Measurements from ENCODE around the gene COX20. TPM values are rescaled to one million over a fixed set of nuclear protein-coding genes. Genes with fewer than 3 reads are reported as not detected.

The COX20 gene
- total and polyA plus RNA-seq, 2 of the 13 experiments (the other 11 are each of a cell fraction or from before 2014, with no cell fraction given) = 34.4 to 95.8 TPM

GRCh38 chr1:244801246-244801645 is 34.2 kb upstream of the COX20 start (continued):
- TF ChIP-seq KIAA2018 (CRISPR knock-in tag; IDR thresholded peaks at IDR 0.05; ENCODE audit: borderline replicate concordance) (no peak), SRSF4 (IDR thresholded peaks at IDR 0.05; ENCODE audit: low read depth, low read length, poor library complexity, severe bottlenecking) (no peak), ZNF761 (CRISPR knock-in tag; conservative IDR thresholded peaks at IDR 0.05) (no peak), ZFP90 (CRISPR knock-in tag; IDR thresholded peaks at IDR 0.05; ENCODE audit: borderline replicate concordance) (no peak), ZNF780A (CRISPR knock-in tag; IDR thresholded peaks at IDR 0.05) (no peak), MED1 (CRISPR knock-in tag; IDR thresholded peaks at IDR 0.05) (peak; percentile 39; the same call in 1 of the 2 replicates), MAFF (IDR thresholded peaks at IDR 0.05; ENCODE audit: low read depth, low read length) (no peak), HES4 (CRISPR knock-in tag; IDR thresholded peaks at IDR 0.05; ENCODE audit: borderline replicate concordance) (no peak), DNMT1 (CRISPR knock-in tag; IDR thresholded peaks at IDR 0.05) (no peak), NONO (IDR thresholded peaks at IDR 0.05) (no peak), NONO (CRISPR knock-in tag; conservative IDR thresholded peaks at IDR 0.05) (no peak), MIXL1 (CRISPR knock-in tag; IDR thresholded peaks at IDR 0.05) (peak; percentile 55; the same call in 1 of the 2 replicates), STAG1 (CRISPR knock-in tag; IDR thresholded peaks at IDR 0.05) (peak; percentile 87)
- TF ChIP-seq, protein P1, sequence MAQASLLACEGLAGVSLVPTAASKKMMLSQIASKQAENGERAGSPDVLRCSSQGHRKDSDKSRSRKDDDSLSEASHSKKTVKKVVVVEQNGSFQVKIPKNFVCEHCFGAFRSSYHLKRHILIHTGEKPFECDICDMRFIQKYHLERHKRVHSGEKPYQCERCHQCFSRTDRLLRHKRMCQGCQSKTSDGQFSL (CRISPR knock-in tag; IDR thresholded peaks at IDR 0.05) = no peak
- TF ChIP-seq, protein P2, sequence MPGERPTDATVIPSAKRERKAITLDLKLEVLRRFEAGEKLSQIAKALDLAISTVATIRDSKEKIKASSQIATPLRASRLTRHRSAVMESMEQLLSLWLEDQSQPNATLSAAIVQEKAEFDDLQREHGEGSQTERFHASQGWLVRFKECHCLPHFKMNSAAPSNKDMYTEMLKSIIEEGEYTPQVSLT (CRISPR knock-in tag; IDR thresholded peaks at IDR 0.05; ENCODE audit: borderline replicate concordance, low read depth) = no peak
- TF ChIP-seq, protein P3, sequence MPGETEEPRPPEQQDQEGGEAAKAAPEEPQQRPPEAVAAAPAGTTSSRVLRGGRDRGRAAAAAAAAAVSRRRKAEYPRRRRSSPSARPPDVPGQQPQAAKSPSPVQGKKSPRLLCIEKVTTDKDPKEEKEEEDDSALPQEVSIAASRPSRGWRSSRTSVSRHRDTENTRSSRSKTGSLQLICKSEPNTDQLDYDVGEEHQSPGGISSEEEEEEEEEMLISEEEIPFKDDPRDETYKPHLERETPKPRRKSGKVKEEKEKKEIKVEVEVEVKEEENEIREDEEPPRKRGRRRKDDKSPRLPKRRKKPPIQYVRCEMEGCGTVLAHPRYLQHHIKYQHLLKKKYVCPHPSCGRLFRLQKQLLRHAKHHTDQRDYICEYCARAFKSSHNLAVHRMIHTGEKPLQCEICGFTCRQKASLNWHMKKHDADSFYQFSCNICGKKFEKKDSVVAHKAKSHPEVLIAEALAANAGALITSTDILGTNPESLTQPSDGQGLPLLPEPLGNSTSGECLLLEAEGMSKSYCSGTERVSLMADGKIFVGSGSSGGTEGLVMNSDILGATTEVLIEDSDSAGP (CRISPR knock-in tag; IDR thresholded peaks at IDR 0.05; ENCODE audit: borderline replicate concordance) = no peak
- TF ChIP-seq, protein P4, sequence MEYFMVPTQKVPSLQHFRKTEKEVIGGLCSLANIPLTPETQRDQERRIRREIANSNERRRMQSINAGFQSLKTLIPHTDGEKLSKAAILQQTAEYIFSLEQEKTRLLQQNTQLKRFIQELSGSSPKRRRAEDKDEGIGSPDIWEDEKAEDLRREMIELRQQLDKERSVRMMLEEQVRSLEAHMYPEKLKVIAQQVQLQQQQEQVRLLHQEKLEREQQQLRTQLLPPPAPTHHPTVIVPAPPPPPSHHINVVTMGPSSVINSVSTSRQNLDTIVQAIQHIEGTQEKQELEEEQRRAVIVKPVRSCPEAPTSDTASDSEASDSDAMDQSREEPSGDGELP (IDR thresholded peaks at IDR 0.05; ENCODE audit: borderline replicate concordance, low read depth) = 0 out of 2 replicates have a peak, but pooled peaks have one; percentile 16
- TF ChIP-seq, protein P5, sequence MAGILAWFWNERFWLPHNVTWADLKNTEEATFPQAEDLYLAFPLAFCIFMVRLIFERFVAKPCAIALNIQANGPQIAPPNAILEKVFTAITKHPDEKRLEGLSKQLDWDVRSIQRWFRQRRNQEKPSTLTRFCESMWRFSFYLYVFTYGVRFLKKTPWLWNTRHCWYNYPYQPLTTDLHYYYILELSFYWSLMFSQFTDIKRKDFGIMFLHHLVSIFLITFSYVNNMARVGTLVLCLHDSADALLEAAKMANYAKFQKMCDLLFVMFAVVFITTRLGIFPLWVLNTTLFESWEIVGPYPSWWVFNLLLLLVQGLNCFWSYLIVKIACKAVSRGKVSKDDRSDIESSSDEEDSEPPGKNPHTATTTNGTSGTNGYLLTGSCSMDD (CRISPR knock-in tag; IDR thresholded peaks at IDR 0.05) = no peak

All from HepG2 (cell line).